Endothelial cell (in vitro differentiated cells): ENCODE measurements around the gene CLUH. TPM values are rescaled to one million over a fixed set of nuclear protein-coding genes. Genes with fewer than 3 reads are reported as not detected.
"Not testable (repeated sequence)": the region's sequence is repeated elsewhere in the genome, so short reads cannot be mapped to it uniquely, and the experiment has no call there.

Source experiments
- DNase-seq: peaks from one replicate; pipeline ENCODE4 v3.0.0; 2021; ENCODE audit warnings: low spot score
- H3K27ac Mint-ChIP-seq: one replicate; pipeline ENCODE4 v1.8.0; 2021; ENCODE audit warnings: mixed read lengths, inconsistent platforms; ENCODE audit not compliant: unreplicated experiment
- H3K27me3 Mint-ChIP-seq: one replicate; pipeline ENCODE4 v1.8.0; 2021; ENCODE audit warnings: mild to moderate bottlenecking, moderate library complexity, mixed read lengths, inconsistent platforms; ENCODE audit not compliant: unreplicated experiment
- H3K36me3 Mint-ChIP-seq: one replicate; pipeline ENCODE4 v1.8.0; 2021; ENCODE audit warnings: mild to moderate bottlenecking, low read depth, mixed read lengths, inconsistent platforms; ENCODE audit not compliant: unreplicated experiment
- H3K4me1 Mint-ChIP-seq: one replicate; pipeline ENCODE4 v1.8.0; 2021; ENCODE audit warnings: mild to moderate bottlenecking, mixed read lengths, inconsistent platforms; ENCODE audit not compliant: unreplicated experiment
- H3K4me3 Mint-ChIP-seq: one replicate; pipeline ENCODE4 v1.8.0; 2021; ENCODE audit warnings: mild to moderate bottlenecking, mixed read lengths, inconsistent platforms; ENCODE audit not compliant: unreplicated experiment
- H3K9me3 Mint-ChIP-seq: one replicate; pipeline ENCODE4 v1.8.0; 2021; ENCODE audit warnings: mixed read lengths, inconsistent platforms; ENCODE audit not compliant: unreplicated experiment
- total RNA-seq: library from RNA; stranded (reverse); fragmentation: NEBNext Ultra II Directional; extraction: Animal tissue kit (Norgen Biotek cat#: 25700); gene quantifications from one replicate; pipeline ENCODE4 v1.2.1, GENCODE V29; 2021; ENCODE audit not compliant: unreplicated experiment
- TF ChIP-seq, protein P1 (sequence below): fragments of 200-600 bp; sonication (generic); IDR thresholded peaks from one replicate; pipeline ENCODE4 v1.5.0; 2021; ENCODE audit warnings: antibody characterized with exemption; ENCODE audit not compliant: unreplicated experiment

The CLUH gene
- total RNA-seq, 1 donor from 2014 or later: 45.9 TPM

DNA sequence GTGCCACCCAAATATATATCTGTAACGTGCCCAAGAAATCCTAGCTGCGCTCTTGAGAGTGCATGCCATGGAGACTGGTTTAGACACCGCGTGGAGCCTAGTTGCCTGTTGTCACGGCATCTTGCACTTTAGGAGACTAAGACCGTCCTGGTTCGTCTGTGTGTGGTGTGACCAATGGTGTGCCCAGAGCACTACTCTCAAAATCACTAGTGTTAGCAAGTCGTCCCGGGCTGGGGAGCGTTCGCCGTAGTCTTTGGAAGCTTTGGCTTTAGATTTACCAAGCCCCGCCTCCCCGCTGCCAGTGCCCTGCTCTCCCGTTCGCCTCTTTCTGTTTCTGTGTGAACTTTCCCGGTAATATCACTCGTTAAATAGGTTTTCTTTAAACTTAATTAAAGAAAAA is 27.0 kb downstream of the CLUH start:
- H3K4me3 Mint-ChIP-seq: no peak overlapping the region
- H3K27me3 Mint-ChIP-seq: peaks cover 16% of the 10 kb centered on the region
- TF ChIP-seq, protein P1, sequence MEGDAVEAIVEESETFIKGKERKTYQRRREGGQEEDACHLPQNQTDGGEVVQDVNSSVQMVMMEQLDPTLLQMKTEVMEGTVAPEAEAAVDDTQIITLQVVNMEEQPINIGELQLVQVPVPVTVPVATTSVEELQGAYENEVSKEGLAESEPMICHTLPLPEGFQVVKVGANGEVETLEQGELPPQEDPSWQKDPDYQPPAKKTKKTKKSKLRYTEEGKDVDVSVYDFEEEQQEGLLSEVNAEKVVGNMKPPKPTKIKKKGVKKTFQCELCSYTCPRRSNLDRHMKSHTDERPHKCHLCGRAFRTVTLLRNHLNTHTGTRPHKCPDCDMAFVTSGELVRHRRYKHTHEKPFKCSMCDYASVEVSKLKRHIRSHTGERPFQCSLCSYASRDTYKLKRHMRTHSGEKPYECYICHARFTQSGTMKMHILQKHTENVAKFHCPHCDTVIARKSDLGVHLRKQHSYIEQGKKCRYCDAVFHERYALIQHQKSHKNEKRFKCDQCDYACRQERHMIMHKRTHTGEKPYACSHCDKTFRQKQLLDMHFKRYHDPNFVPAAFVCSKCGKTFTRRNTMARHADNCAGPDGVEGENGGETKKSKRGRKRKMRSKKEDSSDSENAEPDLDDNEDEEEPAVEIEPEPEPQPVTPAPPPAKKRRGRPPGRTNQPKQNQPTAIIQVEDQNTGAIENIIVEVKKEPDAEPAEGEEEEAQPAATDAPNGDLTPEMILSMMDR: no peak
- DNase-seq: no peak
- peaks cover 16% of the 10 kb centered on the region for H3K36me3 Mint-ChIP-seq
- H3K9me3 Mint-ChIP-seq: no peaks in the 10 kb centered on the region
- H3K27ac Mint-ChIP-seq: no peak overlapping the region
- H3K4me1 Mint-ChIP-seq: peaks cover 27% of the 10 kb centered on the region

DNA sequence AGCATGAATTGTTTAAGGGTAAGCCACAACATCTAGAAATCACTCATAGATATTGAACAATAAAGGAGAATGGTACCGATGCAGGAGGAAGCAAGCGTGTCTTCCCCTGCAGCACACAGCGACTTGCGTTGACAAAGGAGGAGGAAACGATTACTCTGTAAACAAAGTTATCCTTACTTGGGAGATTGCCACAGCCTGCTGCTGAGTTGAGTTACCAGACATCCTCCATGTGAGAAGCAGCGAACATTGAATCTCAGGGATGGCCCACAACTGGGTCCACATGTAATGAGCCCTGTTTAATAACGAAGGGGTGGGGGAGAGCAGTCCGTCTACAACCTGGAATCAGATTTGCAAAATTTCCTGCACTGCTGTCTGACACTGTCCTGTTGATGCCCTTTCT is 27.7 kb downstream of the CLUH start:
- Mint-ChIP-seq H3K4me1 (peaks cover 24% of the 10 kb centered on the region), H3K27me3 (peaks cover 16% of the 10 kb centered on the region), H3K36me3 (peaks cover 18% of the 10 kb centered on the region), H3K27ac (no peak overlapping the region), H3K9me3 (no peaks in the 10 kb centered on the region), H3K4me3 (no peak overlapping the region)
- DNase-seq: no peak
- TF ChIP-seq, protein P1: no peak

DNA sequence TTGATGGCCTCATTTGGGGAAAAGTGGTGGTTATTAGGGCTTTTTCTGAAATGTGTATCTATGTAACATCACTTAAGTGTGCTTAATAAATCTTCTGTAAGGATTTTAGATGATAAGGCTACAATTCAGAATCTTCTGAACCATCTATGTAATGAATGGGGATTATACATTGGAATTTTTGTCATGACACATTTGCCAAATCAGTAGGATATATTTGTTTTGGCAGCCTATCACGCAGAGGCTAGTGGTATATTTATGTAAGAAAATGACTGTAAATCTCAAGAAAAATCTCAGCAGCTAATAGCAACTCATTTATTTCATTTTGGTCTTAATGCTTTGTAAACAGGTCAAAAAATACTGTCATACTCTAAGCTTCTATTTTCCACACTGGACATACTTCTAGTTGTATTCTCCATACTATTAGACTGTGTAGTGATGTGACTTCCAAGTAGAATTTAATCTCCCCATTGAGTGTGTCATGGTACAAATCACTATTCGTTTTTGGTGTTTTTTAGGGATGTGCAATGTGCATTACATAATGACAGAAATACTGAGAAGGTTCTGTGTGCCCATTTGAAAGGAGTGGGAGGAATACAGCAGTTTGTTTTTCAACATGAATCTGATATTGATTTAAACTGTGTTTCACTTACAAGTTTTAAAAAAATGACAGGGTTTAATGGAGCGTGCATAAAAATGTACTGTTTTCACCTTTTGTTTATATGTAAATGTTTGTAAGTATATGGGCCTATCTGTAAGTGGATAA is 29.2 kb downstream of the CLUH start:
- Mint-ChIP-seq H3K4me3 (no peak overlapping the region), H3K27me3 (peaks cover 6% of the 10 kb centered on the region), H3K9me3 (no peaks in the 10 kb centered on the region), H3K36me3 (peaks cover 18% of the 10 kb centered on the region), H3K4me1 (peaks cover 16% of the 10 kb centered on the region), H3K27ac (no peak overlapping the region)
- TF ChIP-seq, protein P1: no peak
- DNase-seq: no peak

DNA sequence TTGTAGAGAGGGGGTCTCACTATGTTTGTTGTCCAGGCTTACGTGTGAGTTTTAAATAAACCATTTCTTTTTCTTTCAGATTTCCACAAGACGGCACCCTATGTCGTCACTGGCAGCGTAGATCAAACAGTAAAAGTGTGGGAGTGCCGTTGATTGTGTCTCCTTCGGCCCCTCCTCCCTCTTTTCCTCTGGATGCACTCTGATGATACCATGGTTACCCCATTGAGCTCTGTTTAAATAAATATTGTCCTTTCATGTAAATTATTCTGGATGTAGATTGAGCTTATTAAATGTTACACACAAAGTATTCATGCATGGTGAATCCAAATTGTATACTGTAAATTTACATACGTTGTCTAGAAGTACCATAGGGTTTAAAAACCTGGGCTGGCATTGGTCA is 29.9 kb downstream of the CLUH start:
- Mint-ChIP-seq H3K27me3 (peaks cover 6% of the 10 kb centered on the region), H3K9me3 (no peaks in the 10 kb centered on the region), H3K4me1 (peaks cover 16% of the 10 kb centered on the region), H3K27ac (no peak overlapping the region), H3K4me3 (no peak overlapping the region), H3K36me3 (peaks cover 22% of the 10 kb centered on the region)
- TF ChIP-seq, protein P1: no peak
- DNase-seq: no peak

DNA sequence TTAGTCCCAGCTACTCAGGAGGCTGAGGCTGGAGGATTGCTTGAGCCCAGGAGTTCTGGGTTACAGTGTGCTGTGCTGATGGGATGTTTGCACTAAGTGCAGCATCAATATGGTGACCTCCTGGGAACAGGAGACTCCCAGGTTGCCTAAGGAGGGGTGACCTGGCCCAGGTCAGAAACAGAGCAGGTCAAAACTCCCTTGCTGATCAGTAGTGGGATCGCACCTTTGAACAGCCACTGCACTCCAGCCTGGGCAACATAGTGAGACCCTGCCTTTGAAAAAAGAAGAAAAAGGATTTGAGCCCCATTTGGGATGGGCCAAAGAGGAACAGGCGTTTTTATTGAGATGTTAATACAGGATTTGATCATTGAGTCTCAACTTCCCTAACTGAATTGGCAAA is 30.6 kb downstream of the CLUH start:
- no peak overlapping the region for H3K27ac Mint-ChIP-seq
- peaks cover 6% of the 10 kb centered on the region for H3K27me3 Mint-ChIP-seq
- H3K36me3 Mint-ChIP-seq: peaks cover 22% of the 10 kb centered on the region
- TF ChIP-seq, protein P1: no peak
- no peak overlapping the region for H3K4me3 Mint-ChIP-seq
- no peaks in the 10 kb centered on the region for H3K9me3 Mint-ChIP-seq
- H3K4me1 Mint-ChIP-seq: peaks cover 16% of the 10 kb centered on the region
- no peak for DNase-seq

DNA sequence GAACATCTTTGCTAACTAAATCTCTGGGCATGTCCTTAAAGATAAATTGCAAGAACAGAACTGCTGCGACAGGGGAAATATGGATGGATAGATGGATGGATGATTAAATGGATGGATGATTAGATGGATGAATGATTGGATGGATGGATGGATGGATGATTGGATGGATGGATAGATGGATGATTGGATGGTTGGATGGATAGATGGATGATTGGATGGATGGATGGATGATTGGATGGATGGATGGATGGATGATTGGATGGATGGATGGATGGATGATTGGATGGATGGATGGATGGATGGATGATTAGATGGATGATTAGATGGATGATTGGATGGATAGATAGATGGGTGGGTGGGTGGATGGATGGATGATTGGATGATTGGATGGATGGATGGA is 32.3 kb downstream of the CLUH start:
- not testable (repeated sequence) for H3K4me3 Mint-ChIP-seq, H3K9me3 Mint-ChIP-seq, H3K27ac Mint-ChIP-seq, DNase-seq, H3K27me3 Mint-ChIP-seq
- peaks cover 26% of the 10 kb centered on the region for H3K36me3 Mint-ChIP-seq
- H3K4me1 Mint-ChIP-seq: peaks cover 14% of the 10 kb centered on the region
